NK-92 treated with Interleukin-12 subunit alpha and Interleukin-12 subunit beta, amount 100 ng/mL, for 24 hours (cell line): ENCODE measurements around the gene PARP16.
A peak's percentile ranks its signal among the peaks of the same experiment; 100 is the strongest.

Experiments
- DNase-seq: peaks from one replicate; lab custom pipeline; 2025; lab: John Stamatoyannopoulos, UW

PARP16 gene

DNA sequence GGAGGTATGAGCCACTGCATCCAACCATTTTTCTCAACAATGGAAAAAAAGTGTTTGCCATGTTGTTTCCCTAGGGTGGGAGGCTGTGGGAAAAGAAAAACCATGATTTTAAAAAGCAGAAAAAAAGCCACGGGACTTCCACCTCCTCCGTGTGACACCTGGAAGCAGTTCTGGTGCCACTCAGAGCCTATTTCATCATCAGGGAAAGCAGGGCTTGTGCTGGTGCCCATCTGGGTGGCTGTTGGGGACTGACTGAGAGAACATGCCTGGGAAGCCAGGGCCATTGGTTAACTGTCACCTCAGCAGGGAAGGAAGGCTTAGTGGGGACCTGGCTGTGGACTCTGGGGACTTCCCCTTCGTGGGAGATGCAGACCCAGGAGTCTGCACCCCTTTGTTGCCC, 25.1 kb upstream of the PARP16 start:
- DNase-seq: no peak

DNA sequence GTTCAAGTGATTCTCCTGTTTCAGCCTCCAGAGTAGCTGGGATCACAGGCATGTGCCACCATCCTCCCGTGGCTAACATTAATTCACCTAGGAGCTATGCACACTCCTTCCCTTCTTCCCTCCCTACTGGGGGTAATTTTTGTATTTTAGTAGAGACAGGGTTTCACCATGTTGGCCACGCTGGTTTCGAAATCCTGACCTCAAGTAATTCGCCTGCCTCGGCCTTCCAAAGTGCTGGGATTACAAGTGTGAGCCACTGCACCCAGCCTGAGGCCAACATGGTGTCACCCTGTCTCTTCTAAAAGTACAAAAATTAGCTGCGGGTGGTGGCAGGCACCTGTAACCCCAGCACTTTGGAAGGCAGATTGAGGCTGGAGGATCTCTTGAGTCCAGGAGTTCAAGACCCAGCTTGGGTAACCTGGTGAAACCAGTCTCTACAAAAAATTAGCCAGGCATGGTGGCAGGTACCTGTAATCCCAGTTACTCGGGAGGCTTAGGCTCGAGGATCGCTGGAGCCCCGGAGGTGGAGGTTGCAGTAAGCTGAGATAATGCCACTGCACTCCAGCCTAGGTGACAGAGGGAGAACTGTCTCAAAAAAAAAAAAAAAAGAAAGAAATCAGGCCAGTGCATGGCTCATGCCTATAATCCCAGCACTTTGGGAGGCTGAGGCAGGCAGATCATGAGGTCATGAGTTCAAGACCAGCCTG, 23.9 kb upstream of the PARP16 start:
- no peak for DNase-seq

DNA sequence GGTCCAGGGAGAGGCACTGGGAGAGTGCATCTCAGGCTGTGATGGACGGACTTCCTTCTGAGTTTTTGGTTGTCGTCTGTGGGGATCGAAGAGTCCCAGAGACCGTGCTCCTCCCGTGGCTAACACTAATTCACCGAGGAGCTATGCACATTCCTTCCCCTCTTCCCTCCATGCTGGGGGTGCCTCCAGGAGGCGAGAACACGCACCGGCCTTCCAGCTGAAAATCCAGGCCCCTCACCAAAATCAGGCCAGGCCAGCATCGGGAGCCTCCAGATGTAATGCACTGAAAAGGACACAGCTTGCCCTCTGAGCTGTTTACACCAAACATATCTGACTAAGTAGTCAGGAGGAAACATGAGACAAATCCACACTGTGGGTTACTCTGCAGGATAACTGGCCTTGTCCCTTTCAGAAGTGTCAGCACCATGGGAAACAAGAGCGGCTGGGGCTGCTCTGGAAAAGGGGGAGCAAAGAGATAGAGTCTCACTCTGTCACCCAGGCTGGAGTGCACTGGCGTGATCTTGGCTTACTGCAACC, 23.3 kb upstream of the PARP16 start:
- no peak for DNase-seq

DNA sequence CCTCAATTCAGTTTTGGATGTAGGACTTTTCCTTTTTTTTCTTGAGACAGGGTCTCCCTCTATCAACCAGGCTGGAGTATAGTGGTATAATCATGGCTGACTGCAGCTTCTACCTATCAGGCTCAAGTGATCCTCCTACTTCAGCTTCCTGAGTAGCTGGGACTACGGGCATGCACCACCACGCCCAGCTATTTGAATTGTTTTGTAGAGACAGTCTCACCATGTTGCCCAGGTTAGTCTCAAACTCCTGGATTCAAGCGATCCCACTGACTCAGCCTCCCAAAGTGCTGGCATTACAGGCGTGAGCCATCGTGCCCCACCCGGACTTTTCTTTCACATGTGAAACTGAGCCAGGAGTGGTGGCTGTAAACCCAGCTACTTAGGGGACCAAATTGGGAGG, 21.3 kb upstream of the PARP16 start:
- no peak for DNase-seq

DNA sequence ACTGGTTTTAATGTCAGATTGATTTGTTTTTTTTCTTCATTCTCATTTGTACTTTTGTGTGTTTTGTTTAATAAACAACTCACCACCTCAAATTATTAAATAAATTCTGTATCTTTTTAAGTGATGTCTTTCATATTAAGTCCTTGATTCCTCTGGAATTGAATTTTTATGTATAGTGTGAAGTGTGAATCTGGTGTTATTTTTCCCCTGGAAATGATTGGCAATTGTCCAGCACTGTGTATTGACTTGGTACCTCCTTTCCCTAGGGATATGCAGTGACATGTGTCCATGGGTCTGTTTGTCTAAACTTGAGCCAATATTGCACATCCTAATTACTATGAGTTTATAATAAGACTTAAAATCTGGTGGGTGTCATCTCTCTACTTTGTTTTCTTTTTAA, 19.9 kb upstream of the PARP16 start:
- DNase-seq: no peak

DNA sequence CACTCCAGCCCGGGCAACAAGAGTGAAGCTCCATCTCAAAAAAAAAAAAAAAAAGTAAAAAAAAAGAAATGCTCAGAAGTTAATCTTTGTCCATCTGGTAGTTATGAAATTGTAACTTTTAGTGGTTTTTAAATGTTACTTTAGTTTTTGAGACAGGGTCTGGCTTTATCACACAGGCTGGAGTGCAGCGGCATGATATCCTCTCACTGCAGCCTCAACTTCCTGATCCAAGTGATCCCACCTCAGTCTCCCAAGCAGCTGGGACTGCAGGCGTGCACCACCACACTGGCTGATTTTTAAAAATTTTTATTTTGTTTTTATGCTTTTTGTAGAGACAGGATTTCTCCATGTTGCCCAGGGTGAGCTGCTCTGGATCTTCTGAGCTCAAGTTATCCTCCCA, 19.1 kb upstream of the PARP16 start:
- no peak for DNase-seq

DNA sequence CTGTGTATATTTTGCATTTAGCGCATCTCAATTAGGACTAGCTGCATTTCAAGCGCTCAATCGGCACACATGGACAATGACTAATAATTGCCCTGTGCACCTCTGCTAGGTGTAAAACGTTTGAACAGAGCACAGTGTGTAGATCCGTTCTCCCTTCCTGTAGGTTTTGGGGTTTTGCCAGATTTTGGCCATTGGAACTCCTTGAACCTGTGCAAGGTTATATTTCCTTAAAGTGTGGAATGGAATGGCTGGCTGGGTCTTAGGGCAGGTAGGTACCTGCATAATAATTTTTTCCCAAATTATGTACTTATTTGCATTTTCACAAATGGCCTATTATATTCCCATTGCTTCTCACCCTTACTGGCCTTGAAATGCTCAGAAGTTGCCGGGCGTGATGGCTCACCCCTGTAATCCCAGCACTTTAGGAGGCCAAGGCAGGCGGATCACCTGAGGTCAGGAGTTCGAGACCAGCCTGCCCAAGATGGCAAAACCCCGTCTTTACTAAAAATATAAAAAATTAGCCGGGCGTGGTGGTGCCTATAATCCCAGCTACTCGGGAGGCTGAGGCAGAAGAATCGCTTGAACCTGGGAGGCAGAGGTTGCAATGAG, 18.6 kb upstream of the PARP16 start:
- no peak for DNase-seq

DNA sequence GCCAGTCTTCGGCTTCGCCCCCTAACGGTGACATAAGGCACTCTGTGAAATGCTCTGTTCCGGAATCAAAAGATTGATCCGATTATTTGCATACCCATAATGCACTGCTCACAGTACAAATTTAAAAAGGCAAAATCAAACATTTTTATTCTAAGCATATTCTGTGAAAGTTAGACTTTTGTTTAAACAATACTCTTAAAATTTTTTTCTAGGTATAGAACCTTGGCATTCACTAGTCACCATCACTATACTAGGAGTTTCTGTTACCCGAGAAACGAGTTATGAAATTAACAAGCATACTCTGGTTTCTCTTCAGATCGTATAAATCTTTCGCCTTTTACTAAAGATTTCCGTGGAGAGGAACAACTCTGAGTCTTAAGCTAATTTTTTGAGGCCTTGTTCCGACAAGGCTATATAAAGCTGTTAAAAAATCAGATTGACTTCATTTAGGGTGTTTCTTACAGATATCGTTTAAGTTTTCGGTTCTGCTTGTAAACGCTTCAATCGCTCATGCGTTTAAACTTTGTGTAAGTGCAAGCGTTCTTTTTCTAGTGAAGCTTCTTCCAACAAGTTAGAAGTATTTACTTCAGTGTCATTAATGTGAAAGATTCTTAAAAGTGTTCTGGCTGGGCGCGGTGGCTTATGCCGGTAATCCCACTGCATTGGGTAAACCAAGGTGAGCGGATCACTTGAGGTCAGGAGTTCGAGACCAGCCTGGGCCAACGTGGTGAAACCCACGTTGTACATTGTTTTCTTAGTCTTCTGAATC, 17.9 kb upstream of the PARP16 start, which contains the start of gene RNU5B-1:
Gene RNU5B-1, plus strand, starts transcription at position 297 of the 769 bp plus-strand sequence.
- DNase-seq: peak; percentile 78

DNA sequence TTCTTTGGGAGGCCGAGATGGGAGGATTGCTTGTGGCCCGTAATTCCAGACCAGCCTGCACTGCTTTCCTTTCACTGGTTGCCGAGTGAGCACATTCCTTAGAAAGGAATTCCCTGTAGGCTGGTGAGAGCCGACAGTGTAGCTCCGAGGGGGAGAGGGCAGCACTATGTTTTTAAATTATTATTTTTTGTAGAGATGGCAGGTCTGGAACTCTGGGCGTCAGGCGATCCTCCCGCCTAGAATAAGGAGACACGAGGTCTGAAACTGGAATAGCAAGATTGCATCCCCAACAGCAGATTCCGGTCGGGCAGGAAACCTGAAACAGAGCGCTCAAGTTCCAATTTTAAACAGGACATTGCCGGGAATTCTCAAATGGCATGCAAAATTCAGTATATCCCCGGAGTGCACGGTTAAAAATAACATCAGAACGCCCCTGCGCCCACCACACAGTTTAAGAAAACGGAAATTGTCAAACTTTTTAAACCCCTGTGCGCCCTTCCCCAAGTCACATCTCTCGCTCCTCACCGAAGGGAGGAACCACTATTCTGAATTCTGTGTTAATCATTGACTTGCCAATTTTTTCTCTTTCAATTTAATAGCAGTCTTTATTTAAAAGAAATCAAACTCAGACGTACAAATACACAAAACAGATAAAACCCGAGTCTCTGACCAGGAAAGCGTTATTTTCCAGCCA, 17.2 kb upstream of the PARP16 start:
- no peak for DNase-seq

DNA sequence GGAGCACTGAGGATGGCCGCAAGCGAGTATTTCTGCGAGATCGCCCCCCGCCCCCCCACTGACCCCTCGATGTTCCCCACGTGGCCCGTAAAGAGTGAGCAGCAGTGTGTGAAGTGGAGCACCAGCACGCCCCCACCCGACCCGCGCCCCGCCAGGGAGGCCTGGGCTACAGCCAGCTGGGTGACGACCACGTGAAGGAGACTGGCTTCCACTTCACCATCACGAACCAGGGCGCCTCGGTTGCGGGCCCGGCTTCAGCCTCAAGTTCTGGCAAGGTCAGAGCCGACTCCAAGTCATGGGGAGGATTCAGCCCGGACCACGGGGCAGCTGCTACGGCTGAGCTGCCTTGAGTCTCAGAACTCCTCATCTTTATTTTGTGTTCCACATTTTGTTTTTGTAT, 15.4 kb upstream of the PARP16 start:
- DNase-seq: no peak

DNA sequence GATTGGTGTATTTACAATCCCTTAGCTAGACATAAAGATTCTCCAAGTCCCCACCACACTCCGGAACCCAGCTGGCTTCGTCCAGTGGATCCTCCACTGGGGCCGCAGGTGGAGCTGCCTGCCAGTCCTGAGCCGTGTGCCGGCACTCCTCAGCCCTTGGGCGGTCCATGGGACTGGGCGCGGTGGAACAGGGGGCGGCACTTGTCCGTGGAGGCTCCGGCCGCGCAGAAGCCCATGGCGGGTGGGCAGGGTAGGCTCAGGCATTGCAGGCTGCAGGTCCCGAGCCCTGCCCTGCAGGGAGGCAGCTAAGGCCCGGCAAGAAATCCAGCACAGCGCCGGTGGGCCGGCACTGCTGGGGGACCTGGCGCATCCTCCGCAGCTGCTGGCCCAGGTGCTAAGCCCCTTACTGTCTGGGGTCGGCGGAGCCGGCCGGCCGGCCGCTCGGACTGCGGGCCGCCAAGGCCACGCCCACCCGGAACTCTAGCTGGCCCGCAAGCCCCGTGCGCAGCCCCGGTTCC, 14.3 kb upstream of the PARP16 start:
- DNase-seq: no peak

DNA sequence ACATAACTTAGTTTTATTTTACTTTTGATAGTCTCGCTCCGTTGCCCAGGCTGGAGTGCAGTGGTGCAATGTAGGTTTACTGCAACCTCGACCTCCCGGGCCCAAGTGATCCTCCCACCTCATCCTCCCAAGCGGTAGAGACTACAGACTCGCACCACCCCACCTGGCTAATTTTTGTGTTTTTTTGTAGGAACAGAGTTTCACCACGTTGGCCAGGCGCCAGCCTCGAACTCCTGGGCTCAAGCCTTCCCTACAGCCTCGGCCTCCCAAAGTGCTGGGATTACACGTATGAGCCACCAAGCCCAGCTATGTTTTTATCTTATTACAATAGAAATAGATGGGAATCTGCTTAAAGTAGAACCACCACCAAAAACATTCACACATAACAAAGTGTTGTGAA, 12.0 kb upstream of the PARP16 start:
- DNase-seq: no peak

DNA sequence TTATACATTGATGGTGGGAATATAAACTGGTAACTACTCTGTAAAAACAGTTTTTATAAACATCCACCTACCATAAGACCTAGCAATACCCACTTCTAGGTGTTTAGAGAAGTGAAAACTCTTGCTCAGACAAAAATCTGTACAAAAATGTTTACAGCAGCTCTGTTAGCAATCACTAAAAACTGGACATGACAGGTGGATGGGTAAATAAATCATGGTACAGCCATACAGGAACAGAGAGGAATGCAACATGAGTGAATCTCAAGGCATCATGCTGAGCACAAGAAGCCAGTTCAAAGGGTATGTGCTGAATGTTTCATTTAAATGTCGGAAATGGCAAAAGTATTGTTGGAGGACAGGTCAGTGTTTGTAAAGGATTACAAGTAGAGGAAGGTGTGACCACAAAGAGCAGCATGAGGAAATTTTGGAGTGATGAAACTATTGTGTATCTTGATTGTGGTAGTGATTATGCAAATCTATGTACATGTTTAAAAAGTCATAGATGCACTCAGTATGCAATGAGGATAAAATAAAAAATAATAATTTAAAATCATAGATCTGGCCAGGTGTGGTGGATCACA, 6.3 kb upstream of the PARP16 start:
- DNase-seq: no peak

DNA sequence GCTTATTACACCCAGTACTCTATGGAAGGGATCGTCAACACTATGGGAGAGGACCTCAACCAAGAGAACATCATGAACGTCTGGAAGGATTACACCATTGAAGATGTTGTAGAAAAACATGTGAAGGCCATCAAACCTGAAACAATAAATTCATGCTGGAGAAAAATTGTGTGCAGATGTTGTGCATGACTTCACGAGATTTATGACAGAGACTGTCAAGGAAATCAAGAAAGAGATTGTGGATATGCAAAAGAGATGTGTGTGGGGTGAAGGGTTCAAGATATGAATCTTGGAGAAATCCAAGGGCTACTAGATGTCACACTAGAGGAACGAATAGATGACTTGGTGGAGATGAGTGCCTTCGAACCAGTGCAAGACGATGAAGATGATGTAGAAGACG, 3.5 kb upstream of the PARP16 start:
- no peak for DNase-seq

DNA sequence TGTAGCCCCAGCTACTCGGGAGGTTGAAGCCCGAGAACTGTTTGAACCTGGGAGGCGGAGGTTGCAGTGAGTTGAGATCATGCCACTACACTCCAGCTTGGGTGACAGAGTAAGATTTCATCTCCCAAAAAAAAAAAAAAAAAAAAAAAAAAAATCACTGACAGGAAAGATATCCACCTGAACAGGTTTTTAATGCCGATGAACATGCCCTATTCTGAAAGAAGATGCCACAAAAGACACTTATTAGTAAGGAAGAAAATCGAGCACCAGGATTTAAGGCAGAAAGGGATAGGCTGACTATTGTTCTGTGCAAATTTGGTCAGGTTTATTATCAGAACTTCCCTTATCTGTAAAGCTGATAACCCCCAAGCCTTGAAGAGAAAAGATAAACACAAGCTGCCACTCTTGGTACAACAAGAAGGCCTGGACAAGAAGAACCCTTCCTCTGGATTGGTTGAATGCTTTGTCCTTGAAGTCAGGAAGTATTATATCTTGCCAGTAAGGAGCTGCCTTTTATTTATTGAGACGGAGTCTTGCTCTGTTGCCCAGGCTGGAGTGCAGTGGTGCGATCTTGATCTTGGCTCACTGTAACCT, 2.7 kb upstream of the PARP16 start:
- DNase-seq: no peak

DNA sequence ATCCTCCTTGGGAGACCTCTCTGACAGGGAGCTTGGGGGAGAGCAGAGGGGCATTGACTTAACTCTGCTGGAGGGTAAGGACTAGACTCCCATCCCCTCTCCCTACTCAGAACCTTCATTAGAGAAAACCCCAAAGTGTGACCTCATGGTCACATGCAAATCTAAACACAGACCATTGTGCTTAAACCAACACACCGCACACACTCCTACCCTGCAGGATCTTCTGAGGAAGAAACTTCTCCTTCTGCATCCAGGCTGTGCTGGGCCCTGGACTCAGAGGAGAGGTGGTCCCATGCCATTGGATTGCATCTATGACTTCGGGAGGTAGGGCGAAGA, 805 bp upstream of the PARP16 start:
- DNase-seq: no peak

DNA sequence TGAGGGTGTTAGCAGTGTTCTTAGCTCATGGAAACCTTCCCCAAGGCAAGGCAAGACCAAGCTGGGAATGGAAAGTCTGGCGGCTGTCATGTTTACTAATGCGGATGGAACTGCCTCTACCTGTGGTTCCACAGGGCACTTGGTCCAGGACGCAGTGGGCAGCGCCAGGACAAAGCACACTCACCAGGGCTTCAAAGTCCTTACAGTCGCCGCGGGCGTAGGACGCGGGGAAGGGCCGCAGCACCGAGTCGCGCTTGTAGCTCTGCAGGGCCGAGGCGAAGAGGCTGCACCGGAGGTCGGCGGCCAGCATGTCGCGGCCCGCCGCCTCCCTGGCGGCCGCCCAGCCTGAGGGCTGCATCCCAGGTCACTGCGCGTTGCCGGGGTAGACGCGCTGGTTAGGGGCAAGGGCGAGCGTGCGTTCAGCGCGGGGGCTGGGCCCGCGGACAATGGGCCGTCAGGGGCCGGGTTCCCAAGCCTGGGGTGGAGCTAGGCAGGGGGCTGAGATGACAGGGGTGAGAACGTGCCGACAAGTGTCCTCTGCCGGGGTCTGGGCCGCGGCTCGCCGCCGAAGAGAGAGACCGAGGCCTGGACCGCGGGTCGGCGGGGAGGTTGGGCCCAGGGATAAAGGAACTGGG, 497 bp downstream of the PARP16 start:
- no peak for DNase-seq

DNA sequence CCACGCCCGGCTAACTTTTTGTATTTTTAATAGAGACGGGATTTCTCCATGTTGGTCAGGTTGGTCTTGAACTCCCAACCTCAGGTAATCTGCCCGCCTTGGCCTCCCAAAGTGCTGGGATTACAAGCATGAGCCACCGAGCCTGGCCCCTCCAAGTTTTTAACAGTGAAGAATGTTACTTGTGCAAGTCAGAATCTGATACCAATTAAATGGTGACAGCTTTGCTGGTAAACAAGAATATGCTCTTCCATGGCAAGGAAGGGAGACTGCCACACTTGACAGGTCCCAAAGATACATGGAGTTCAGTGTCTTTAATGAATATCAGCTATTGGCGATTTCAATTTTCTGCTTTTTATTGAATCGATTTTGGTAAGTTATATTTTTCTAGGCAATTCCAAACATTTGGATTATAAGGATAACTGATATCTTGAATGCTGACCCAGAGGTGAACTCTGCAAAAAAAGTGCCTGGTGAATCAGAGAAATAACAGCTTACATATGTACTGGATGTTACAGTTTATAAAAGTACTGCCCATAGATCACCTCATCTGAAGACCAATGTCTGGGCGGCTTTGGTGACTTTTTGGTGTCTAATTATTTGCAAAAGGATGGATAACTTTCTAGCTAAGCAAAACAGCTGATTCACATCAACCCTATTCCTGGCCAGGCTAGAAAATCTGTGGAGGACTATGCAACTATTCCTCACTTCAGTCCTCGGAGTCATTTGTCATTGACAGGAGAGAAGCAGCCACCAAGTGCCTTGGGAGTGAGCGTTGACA, 1.2 kb downstream of the PARP16 start:
- no peak for DNase-seq

DNA sequence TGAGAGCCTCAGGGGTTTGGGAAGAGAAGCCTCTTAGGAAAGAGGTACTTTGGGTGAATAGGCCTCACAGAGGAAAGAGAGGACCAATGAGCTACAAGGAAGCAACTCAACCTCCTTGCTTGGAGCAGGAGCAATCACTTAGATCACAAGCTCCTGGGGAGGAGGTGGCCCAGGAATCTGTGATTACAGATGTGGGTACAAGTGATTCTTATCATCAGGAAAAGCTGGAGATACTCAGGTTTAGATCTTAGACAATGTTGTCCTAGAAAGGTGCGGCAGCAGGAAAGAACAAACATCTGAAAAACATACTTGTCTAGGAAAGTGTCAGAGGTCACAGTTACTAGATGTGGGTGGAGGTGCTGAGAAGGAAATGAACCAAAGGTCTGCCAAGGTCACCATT, 8.2 kb downstream of the PARP16 start:
- no peak for DNase-seq

DNA sequence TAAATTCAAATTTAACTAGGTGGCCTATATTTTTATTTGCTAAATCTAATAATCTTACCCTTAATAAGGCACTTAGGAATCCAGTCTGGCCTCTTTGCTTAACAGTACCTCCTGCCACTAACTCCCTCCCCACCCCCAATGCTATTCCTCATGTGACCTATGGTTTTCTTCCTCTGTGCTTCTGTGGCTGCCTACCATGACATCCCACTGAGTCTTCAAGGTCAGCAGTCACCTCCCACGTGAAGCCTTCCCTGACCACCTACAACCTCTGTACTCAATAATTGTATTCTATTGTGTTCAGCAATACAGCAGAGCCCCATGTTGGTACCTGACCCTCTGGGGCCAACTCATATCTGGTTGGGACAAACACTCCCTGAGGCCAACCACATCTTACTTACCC, 9.7 kb downstream of the PARP16 start:
- DNase-seq: no peak
